Urothelium cell line (cell line): ENCODE data around the gene NEUROD2.

ENCODE experiments used
- DNase-seq: peaks from one replicate; pipeline ENCODE4 v3.0.0; 2011; ENCODE audit warnings: low spot score, mixed read lengths
- FAIRE-seq: peaks from 2 replicates; lab custom pipeline; 2011; peaks lifted over from hg19 to GRCh38; lab: Jason Lieb, UNC

NEUROD2 gene

GRCh38 chr17:39635614-39636176, 28.0 kb upstream of the NEUROD2 start:
- DNase-seq (no peak), FAIRE-seq (no peak)

DNA sequence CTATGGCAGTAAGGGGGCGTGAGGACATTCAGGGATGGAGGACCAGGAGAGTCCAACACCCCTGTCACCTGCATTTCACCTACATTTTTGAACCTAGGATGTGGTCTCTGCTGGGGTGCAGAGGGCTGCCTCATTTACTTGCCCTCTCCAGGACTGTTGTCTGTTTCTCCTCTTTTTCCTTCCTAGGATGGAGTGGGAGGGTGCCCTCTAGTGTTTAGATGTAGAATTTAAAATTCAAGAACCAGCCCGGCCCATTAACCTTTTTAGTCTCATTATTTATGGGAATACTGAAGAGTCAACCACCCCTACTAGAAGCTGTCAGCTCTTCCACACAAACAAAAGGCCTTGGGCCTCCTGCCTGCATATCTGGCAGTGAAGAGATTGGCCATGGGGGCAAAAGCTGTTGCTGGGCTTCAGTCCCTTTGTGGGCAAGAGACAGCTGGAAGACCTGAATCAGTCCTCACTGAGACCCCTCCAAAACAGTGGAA, 26.7 kb upstream of the NEUROD2 start:
- peak; percentile 61 for DNase-seq
- no peak for FAIRE-seq

- FAIRE-seq (no peak), DNase-seq (no peak)
These were observed 26.0 kb upstream of the NEUROD2 start for GRCh38 chr17:39633570-39634183.

DNA sequence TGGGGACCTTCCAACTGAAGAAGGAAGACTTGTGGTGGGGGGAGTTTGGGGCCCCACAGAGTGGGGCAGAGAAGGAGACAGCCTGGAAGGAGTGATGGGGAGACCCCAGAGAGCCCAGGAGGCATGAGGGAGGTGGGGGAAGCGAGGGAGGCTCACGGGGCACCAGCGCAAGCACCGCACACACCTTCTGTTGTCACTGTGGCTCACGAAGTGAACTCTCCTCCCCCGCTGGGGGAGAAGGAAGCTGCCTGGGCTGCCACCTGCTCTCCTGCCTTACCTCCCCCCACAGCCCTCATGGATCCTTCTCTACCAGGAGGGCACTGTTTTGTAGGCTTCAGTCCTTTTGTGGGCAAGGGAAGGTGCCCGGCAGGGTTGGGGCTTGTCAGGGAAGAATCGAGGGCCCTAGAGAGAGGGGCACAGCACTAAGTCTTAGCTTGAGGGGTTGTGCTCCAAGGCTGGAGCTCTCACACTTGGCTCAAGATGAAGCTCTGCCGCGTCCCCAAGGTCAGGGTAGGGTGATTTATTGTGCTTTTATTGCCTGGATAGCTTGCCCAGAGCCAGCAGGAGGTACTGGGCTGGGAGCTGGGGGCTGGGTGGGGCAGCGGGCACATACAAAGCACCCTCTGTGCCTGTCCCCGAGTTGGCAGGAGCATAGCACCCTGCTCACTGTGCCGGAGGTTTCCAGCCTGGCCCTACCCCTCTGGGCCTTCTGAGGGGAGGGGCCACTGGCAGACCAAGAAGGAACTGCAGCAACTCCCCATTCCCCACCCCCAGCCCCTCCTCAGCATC, 24.6 kb upstream of the NEUROD2 start:
- DNase-seq, result no peak
- FAIRE-seq, result no peak

DNA sequence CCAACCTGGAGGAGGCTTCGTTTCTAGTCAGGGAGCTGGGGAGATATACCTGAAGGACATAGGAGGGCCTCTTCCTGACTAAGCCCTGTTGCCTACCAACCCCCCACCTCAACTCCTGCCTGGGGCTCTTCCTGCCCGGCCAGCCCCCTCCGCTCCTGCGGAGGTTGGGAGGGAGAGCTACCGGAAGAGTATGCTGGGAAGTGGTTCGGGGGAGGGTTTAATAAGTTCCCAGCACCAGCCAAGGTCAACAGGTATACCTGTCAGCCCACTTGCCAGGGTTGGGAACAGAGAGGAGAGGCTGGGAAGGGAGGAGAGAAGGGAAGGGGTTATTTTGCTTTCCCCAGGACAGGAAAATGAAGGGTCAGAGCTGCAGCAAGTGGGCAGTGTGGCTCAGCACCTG, 23.7 kb upstream of the NEUROD2 start:
- no peak for DNase-seq
- FAIRE-seq, result no peak

DNA sequence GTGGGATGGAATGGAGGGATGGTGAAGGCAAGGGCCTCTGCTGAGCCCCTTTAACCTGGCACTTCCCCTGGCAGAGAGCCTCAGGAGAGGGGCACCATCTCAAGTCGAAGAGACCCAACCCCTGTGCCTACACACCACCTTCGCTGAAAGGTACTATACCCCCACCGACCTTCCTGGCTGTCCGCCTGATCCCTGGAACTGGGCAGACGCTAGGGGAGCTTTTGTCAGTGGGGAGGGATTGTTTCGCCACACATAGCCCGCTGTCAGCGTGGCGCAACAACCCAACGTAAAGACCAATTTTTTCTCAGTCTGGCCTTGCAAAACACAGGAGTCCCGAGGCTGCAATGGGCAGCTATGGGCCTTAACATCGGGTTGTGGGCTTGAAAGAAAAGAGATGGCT, 22.2 kb upstream of the NEUROD2 start:
- FAIRE-seq, result no peak

GRCh38 chr17:39629494-39629880, 21.8 kb upstream of the NEUROD2 start:
- no peak for DNase-seq
- no peak for FAIRE-seq

More for the DNA sequence above, 22.2 kb upstream of the NEUROD2 start:
- no peak for DNase-seq

- DNase-seq (no peak), FAIRE-seq (no peak)
These were observed 21.2 kb upstream of the NEUROD2 start for GRCh38 chr17:39628655-39629493.

GRCh38 chr17:39627712-39628516, 20.2 kb upstream of the NEUROD2 start:
- FAIRE-seq (no peak), DNase-seq (no peak)

DNA sequence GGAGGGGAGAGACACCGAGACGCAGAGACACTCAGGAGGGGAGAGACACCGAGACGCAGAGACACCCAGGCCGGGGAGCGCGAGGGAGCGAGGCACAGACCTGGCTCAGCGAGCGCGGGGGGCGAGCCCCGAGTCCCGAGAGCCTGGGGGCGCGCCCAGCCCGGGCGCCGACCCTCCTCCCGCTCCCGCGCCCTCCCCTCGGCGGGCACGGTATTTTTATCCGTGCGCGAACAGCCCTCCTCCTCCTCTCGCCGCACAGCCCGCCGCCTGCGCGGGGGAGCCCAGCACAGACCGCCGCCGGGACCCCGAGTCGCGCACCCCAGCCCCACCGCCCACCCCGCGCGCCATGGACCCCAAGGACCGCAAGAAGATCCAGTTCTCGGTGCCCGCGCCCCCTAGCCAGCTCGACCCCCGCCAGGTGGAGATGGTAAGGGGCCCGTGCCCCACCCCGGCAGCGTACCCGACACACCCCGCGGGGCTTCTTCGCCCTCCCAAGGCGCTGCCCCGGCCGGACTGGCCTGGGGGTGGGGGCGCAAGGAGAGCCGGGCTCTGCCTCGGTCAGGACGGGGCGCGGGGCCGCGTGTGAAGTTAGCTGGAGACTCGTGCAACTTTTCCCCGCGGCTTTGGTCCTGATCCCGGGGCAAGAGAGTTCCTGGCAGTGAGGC, 19.5 kb upstream of the NEUROD2 start:
- FAIRE-seq (no peak), DNase-seq (no peak)

DNA sequence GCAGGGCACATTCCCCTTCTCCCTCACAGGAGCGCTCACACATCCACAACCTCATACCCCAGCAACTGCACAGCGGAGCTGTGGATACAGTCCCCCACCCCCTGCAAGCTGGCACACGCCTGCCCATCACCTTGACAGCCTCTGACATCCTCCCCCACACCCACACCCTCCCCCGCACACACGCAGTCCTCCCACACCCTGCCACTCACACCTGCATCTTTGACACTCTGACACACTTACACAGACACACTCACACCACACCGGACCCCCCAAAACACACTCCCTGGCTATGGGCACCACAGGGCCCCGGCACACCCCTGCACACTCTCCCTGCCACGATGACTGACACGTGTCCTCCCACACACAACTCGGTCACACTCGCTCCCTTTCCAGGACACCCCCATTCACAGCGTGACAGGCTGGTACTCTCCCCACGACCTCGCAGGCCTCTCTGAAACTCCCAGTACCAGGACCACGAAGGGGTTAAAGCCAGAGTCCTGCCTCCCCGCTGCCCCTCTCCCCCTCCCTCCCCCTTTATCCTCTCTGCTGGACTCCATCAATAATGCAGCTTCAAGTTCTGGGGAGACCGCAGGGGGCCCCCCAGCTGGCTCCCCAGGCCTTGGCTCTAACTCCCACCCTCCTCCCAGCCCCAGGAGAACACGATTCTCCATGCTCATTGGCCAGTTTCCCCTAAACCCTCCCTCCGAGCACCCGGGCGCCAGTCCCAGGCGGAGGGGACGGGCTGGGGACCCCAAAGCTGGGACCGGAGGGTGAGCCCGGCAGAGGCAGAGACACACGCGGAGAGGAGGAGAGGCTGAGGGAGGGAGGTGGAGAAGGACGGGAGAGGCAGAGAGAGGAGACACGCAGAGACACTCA, 18.7 kb upstream of the NEUROD2 start, which contains the start of gene PPP1R1B:
Gene PPP1R1B (plus strand): TSS at position 782 of the 876 bp plus-strand sequence. CDS start 441 bp downstream, outside the sequence.
- DNase-seq, result no peak
- no peak for FAIRE-seq

GRCh38 chr17:39625198-39625785, 17.6 kb upstream of the NEUROD2 start:
- DNase-seq (no peak), FAIRE-seq (no peak)

DNA sequence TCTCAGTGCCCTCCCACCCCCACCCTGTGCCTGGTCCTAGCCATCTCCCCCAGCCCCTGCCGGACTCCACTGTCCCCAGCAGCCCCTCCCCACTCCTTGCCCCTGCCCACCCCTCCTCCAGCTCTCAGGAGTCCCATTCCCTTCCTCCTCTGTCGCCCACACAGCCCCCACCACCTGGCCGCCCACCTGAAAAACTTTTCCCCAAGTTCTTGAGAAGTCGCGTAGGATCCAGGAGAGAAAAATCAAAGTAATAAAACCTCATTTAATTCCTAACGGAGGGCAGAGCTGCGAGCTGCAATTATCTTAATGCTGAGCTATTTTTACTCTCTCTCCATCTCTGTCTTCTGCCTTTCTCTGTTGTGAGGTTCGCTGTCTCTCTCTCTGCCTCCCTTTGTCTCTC, 16.6 kb upstream of the NEUROD2 start:
- no peak for FAIRE-seq
- no peak for DNase-seq

DNA sequence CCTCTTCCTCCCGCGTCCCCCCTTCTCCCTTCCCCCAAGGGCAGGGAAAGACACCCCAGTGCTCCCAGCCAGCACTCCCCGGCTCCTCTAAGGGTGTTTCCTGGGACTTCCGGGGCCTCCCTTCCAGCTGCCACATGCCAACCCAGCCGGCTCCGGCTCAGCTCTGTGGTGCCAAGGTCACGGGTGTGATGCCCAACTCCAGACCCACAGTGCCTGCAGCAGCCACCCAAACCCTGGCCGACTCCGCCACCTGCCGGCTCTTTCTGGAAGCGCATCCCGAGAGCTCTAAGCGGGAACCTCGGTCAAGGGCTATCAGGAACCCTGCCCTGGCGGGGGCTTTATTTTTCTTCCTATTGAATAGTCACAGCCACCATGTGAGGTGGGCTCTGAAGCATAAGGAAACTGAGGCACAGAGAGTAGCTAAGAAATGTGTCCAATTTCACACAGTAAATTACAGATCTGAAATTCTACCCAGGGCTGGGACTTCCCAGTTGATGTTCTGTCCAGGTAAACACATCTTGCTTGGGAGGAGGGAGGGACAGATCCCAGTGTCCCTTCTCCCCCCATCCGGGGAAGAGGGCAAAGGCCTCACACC, 15.7 kb upstream of the NEUROD2 start:
- peak; percentile 86 for DNase-seq

GRCh38 chr17:39622380-39623006, 14.8 kb upstream of the NEUROD2 start:
- DNase-seq (no peak), FAIRE-seq (no peak)

More for the DNA sequence above, 15.7 kb upstream of the NEUROD2 start:
- no peak for FAIRE-seq

GRCh38 chr17:39621523-39622379, 14.0 kb upstream of the NEUROD2 start:
- DNase-seq (peak; percentile 83), FAIRE-seq (peak; percentile 88)

GRCh38 chr17:39619786-39620101, 12.0 kb upstream of the NEUROD2 start:
- DNase-seq, result no peak
- FAIRE-seq, result no peak
